C4-2B (cell line): ENCODE results near the gene FOXK1.

Source experiments
- H3K27ac ChIP-seq: fragments of 450-650 bp; 2 replicates; pipeline ENCODE4 v1.5.1; 2017
- ZFX ChIP-seq: fragments of 450-650 bp; IDR thresholded peaks from 2 replicates; pipeline ENCODE4 v1.6.1; 2017
- TF ChIP-seq, protein P1 (sequence below): fragments of 450-650 bp; conservative IDR thresholded peaks from 2 replicates; pipeline ENCODE4 v1.5.1; 2017; ENCODE audit warnings: mild to moderate bottlenecking

The FOXK1 gene

DNA sequence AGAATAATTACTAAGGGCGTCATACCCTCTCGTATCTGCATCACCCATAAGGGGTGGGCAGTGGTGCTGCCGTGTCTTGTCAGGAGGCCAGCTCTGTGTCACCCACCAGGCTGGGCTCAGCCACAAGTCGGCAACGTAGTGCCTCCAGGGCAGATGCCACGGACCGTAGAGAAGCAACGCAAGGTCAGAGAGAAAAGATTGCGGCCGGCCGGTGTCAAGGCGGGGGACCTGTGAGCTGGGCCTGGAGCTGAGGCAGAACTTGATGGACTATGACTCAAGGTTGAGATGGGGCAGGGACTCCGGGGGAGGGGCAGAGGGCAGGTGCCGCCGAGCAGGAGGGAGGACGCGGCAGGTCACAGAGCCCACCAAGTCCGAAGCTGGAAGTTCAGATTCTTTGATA lies 29.5 kb downstream of the FOXK1 start:
- no peak overlapping the region for H3K27ac ChIP-seq
- TF ChIP-seq ZFX = no peak
- TF ChIP-seq, protein P1, sequence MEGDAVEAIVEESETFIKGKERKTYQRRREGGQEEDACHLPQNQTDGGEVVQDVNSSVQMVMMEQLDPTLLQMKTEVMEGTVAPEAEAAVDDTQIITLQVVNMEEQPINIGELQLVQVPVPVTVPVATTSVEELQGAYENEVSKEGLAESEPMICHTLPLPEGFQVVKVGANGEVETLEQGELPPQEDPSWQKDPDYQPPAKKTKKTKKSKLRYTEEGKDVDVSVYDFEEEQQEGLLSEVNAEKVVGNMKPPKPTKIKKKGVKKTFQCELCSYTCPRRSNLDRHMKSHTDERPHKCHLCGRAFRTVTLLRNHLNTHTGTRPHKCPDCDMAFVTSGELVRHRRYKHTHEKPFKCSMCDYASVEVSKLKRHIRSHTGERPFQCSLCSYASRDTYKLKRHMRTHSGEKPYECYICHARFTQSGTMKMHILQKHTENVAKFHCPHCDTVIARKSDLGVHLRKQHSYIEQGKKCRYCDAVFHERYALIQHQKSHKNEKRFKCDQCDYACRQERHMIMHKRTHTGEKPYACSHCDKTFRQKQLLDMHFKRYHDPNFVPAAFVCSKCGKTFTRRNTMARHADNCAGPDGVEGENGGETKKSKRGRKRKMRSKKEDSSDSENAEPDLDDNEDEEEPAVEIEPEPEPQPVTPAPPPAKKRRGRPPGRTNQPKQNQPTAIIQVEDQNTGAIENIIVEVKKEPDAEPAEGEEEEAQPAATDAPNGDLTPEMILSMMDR = no peak

DNA sequence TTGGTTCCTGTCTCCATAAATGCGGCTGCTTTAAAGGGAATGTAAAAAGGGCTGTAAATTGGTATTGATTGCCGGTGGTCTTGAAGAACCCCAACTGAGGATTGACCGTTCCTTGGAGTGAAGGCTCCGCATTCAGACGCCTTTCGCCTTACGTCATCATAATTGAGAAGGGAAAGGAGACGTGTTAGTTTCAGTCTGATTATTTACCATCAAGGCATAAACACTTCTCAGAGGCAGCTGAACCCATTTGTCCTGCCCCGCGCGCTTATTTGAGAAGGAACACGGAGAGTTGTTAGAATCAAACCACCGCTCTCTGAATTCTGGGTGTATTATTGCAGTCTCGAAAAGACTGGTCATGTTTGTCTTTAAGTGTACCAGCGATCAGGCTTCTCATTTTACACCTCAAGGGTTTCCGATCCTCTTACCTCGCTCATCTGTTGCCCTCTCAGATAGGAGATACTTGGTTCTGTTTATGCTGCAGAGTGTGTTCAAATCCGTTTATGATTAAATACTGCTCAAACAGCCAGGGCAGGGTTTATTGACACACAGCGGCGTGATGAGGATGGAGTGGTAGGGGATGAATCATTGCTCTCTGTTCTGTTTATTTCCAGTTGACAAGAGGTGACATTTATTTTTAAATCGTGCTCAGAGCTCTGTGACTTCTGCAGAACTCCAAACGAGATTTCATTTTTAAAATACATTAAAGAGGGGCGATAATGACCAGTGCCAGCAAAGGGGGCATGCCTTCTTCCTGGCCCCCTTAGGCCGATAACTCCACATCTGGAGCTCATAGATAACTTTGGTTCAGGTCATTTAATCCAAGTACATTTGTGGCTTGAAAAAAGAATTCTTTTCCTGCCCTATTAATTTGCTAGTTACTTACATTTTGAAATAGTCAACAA lies 30.4 kb downstream of the FOXK1 start:
- H3K27ac ChIP-seq = no peak overlapping the region
- TF ChIP-seq, protein P1 = no peak
- no peak for TF ChIP-seq ZFX

DNA sequence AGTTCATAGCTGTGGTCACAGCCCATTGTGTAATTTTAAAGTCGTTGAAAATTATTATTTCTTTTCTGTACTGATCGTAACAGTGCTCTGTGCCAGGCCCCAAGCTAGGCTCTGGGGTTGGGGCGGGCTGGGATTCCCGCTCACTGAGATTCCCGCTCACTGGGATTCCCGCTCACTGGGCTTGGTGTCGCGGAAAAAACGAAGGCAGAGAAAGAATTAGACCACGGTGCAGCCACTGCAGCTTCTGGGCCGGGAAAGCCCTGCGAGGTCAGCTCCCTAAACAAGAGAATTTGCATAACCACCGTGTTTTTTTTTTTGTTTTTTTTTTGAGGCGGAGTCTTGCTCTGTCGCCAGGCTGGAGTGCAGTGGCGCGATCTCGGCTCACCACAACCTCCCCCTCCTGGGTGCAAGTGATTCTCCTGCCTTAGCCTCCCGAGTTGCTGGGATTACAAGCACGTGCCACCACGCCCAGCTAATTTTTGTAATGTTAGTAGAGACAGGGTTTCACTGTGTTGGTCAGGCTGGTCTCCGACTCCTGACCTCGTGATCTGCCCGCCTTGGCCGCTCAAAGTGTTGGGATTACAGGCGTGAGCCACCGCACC lies 31.2 kb downstream of the FOXK1 start:
- TF ChIP-seq ZFX = no peak
- TF ChIP-seq, protein P1 = no peak
- H3K27ac ChIP-seq = no peak overlapping the region

DNA sequence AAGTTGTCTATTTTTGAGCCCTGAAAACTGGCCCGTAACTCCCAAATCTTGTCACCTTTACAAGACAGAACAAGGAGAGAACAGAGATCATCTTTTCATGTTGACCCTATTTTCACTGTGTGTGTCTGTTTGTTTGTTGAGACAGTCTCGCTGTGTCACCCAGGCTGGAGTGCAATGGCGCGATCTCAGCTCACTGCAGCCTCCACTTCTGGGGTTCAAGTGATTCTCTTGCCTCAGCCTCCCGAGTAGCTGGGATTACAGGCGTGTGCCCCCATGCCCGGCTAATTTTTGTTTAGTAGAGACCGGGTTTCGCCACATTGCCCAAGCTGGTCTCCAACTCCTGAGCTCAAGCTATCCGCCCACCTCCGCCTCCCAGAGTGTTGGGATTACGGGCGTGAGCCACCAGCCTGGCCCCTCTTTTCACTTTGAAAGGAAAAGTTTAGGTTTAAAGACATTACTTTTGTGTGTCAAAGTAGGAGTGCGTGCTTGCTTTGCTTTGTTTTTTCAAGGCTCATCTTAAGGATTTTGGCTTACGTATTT lies 32.1 kb downstream of the FOXK1 start:
- no peak overlapping the region for H3K27ac ChIP-seq
- TF ChIP-seq ZFX = no peak
- TF ChIP-seq, protein P1 = no peak

DNA sequence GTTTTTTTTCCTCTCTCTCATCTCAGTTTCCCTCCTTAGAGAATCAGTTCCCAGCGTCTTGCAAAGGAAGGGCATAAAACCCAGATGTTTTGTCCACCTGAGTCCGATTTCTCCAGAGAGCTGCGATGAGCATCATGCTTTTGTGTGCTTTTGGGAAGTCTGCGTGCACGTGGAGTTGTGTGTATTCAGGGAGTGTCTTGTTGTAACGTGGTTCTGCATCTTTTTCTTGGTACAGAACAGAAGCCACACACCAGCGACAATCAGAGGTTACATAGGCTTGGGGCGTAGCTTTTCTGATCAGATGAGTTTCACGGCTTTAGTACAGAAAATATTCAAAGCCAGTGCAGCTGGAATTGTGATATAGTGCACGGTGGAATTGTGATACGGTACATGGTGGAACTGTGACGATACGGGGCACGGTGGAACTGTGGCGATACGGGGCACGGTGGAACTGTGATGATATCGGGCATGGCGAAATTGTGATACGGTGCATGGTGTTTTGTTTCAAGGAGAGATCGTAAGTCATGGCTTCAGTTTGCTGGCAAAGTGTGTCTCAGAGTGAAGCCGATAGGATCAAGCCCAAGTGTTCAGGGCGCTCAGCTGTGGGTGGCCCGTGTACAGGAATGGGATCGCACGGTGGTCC lies 32.8 kb downstream of the FOXK1 start:
- TF ChIP-seq, protein P1 = no peak
- no peak for TF ChIP-seq ZFX
- no peak overlapping the region for H3K27ac ChIP-seq

DNA sequence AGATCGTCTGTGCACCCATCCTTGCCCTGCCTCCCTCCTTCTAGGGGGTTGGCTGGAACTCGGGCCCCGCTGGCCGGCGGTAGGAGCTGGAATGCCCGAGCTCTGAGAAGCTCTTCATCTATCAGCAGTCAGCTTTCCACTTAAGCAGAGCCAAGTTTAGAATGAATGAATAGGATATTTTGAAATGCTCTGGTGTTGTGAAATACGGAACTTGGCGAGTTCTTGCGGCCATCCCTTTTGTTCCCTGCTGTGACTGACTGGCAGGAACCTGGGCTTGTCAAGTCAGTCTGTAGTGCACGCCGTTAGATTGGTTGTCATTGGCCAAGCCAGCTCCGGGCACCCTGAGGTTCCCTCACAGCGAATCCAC lies 33.3 kb downstream of the FOXK1 start:
- no peak overlapping the region for H3K27ac ChIP-seq

More for the DNA sequence above, 33.3 kb downstream of the FOXK1 start:
- no peak for TF ChIP-seq ZFX
- TF ChIP-seq, protein P1 = no peak
